Anterior cingulate cortex (tissue), 58 donors: ENCODE results near the gene ASGR2.
A peak's percentile ranks its signal among the peaks of the same experiment; 100 is the strongest.
"Not testable (repeated sequence)": the region's sequence is repeated elsewhere in the genome, so short reads cannot be mapped to it uniquely, and the experiment has no call there.

Experiments
- DNase-seq, 58 donors: peaks; one replicate each; lab custom pipeline; 2025; lab: John Stamatoyannopoulos, UW

Gene ASGR2

GRCh38 chr17:7126386-7126785, 11.8 kb upstream of the ASGR2 start:
- not testable (repeated sequence) for DNase-seq

DNA sequence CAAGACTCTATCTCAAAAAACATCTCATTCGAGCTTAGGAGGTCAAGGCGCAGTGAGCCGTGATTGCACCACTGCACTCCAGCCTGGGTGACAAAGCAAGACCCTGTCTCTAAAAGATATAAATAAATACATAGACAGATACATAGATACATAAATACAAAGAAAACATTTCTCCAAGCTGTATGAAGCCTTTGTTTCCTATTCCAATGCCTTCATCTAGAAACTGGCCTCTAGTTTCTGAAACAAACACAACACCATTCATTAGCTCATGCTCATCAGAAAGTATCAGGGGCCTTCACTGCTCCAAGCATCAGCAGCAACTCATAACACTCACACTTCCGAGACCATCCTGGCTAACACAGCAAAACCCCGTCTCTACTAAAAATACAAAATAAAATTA, 10.3 kb upstream of the ASGR2 start:
- no peak for DNase-seq

DNA sequence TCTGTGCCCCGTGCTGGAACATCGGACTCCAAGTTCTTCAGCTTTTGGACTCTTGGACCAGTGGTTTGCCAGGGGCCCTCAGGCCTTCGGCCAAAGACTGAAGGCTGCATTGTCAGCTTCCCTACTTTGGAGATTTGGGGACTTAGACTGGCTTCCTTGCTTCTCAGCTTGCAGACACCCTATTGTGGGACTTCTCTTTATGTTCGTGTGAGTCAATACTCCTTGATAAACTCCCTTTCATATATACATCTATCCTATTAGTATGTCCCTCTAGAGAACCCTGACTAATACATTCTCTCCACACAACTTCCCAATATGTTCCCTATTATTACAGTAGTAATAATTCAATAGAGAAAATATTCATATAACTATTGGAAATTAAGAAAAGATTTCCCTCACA, 9.2 kb upstream of the ASGR2 start:
- no peak for DNase-seq

DNA sequence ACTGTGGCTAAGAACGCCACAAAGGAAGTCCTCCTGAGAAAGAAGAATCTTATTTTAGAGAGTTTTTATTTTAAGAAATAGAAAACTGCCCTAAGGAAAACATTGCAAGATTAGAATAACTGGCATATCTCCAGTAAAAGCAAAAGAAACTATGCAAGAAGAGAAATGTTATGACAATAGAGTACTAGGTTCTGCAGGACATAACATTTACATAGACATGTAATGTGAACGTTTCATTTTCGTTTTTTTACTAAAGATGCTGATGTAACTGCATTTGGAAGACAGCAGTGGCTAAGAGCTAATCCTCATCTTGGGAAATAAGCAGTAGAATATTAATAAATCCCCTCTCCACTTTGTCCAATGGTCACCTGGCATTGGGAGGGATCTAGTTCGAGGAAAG, 7.8 kb upstream of the ASGR2 start:
- DNase-seq: no peak

GRCh38 chr17:7120635-7121034, 6.0 kb upstream of the ASGR2 start:
- DNase-seq: not testable (repeated sequence)

- DNase-seq: no peak
Measured at GRCh38 chr17:7120123-7120522, 5.5 kb upstream of the ASGR2 start.

DNA sequence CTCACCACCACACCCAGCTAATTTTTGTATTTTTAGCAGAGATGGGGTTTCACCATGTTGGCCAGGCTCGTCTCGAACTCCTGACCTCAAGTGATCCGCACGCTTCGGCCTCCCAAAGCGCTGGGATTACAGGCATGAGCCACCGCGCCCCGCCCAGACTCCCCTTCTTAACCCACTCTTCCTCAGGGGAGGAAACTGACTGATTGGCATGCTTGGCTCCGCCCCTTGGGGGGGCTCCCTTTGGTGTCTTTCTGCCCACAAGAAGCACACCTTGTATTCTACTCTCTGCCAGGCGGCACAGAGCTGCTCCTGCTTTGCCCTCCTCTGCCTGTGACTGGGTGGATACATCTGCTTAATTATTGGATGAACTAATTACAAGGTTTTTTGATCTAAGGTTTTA, 4.7 kb upstream of the ASGR2 start:
- DNase-seq: no peak

DNA sequence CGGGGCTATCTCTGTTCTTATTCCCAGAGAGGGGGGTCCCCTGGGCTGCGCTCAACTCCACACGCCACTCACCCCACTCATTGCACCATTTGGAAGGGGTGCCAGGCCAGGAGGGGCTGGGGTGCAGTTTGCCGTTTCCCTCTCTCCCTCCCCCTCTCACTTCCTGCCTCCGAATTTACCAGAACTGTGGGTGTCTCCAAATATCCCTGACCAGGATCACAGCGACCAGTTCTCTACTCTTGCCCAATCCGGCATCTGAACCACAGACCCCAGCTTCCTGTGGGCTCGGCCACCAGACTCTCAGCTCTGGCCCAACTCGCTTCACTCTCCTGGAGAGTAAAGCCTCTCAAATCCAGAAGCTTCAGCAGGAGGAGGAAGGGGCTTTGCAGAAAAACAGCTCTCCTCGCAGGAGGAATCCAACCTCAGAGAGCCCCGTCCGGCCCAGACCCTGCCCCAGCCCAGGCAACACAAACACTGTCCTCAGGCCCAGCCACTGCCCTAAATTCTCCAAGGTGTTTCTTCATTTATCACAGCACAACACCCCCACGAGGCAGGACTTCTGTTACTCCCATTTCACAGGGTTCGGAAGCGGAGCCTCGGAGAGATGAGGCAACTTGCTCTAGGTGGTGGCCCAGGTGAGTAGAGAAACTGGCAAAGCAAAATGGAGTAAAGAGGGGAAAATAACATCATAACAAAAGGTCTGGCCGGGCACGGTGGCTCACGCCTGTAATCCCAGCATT, 423 bp upstream of the ASGR2 start:
- DNase-seq: peak in 12 of 58 donors; percentile 9 to 42 (median 30)

GRCh38 chr17:7113273-7114071, 1.1 kb downstream of the ASGR2 start:
- no peak for DNase-seq

GRCh38 chr17:7112510-7113108, 2.0 kb downstream of the ASGR2 start:
- DNase-seq: no peak

GRCh38 chr17:7111784-7112509, 2.7 kb downstream of the ASGR2 start:
- DNase-seq: no peak

GRCh38 chr17:7110617-7111306, 3.9 kb downstream of the ASGR2 start:
- no peak for DNase-seq

- no peak for DNase-seq
Measured at GRCh38 chr17:7109461-7110322, 4.9 kb downstream of the ASGR2 start.

DNA sequence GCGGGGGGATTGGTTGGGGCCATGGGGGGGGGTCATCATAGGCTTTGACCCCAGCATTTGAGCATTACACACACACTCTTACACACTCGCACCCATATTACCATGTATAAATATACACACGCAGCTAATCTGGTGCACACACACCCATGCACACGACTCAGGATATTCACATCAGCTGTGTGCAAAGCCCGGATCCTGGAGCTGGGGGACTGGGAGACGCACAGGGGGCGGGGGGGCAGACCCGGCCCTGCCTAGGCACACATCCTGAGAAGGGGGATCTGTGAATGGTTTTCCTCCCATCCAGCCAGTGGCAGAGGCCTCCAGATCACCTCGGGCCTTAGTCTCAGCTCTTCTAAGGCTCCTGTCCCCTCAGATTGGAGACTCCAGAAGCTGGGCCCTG, 5.6 kb downstream of the ASGR2 start:
- DNase-seq: no peak

GRCh38 chr17:7108560-7108925, 6.1 kb downstream of the ASGR2 start:
- no peak for DNase-seq

GRCh38 chr17:7107795-7108559, 6.6 kb downstream of the ASGR2 start:
- no peak for DNase-seq

GRCh38 chr17:7107012-7107754, 7.4 kb downstream of the ASGR2 start:
- DNase-seq: no peak

GRCh38 chr17:7102421-7102820, 12.2 kb downstream of the ASGR2 start:
- DNase-seq: no peak
